SH-SY5Y (cell line): ENCODE measurements around the gene MID1.

Source experiments
- GATA2 ChIP-seq: IDR thresholded peaks from 2 replicates; pipeline ENCODE4 v1.6.1; 2011; ENCODE audit warnings: mild to moderate bottlenecking, low read depth, low read length
- GATA3 ChIP-seq: IDR thresholded peaks from 2 replicates; pipeline ENCODE4 v1.6.1; 2011; ENCODE audit warnings: low read depth, mild to moderate bottlenecking, low read length, moderate library complexity

DNA sequence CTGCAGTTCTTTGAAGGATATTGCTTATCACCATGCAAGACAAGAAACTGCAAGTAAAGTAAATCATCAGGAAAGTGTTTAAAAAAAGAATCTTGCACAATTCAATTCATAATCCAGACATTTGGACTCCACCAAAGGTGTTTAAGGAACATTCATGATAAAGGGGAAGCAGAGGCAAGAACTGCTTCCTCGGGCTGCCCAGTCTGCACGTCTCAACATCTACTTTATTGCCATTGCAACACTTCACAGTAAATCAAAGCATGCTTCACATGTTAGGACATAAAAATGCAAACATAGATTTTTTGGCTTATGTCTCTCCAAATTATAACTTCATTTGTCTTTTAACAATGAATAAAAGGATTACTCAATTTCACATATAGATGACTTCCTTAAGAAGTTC lies 42.5 kb downstream of the MID1 start:
- TF ChIP-seq GATA2 = no peak
- TF ChIP-seq GATA3 = no peak
